ENCODE measurements around the gene CCDC174.
"Not testable (repeated sequence)": the region's sequence is repeated elsewhere in the genome, so short reads cannot be mapped to it uniquely, and the experiment has no call there.

The CCDC174 gene

GRCh38 chr3:14651440-14652251 is at the start of gene CCDC174:
Gene CCDC174, plus strand, starts transcription at chr3:14651762. Its CDS starts 75 bp downstream, at chr3:14651837.
- peak; percentile 99 for DNase-seq (ENCODE audit: low read depth, low spot score)

- no peak for DNase-seq (ENCODE audit: low read depth, low spot score)
Measured at GRCh38 chr3:14602006-14602803, 49.4 kb upstream of the CCDC174 start.

GRCh38 chr3:14602804-14603644 is 48.5 kb upstream of the CCDC174 start:
- DNase-seq (ENCODE audit: low read depth, low spot score): no peak

- DNase-seq (ENCODE audit: low read depth, low spot score): no peak
Measured at GRCh38 chr3:14605067-14605466, 46.5 kb upstream of the CCDC174 start.

- DNase-seq (ENCODE audit: low read depth, low spot score): no peak
Measured at GRCh38 chr3:14605744-14606143, 45.8 kb upstream of the CCDC174 start.

- DNase-seq (ENCODE audit: low read depth, low spot score): no peak
Measured at GRCh38 chr3:14606669-14607339, 44.8 kb upstream of the CCDC174 start.

GRCh38 chr3:14608298-14608697 is 43.3 kb upstream of the CCDC174 start:
- DNase-seq (ENCODE audit: low read depth, low spot score): no peak

GRCh38 chr3:14609058-14609457 is 42.5 kb upstream of the CCDC174 start:
- DNase-seq (ENCODE audit: low read depth, low spot score): not testable (repeated sequence)

- no peak for DNase-seq (ENCODE audit: low read depth, low spot score)
Measured at GRCh38 chr3:14609506-14609905, 42.1 kb upstream of the CCDC174 start.

GRCh38 chr3:14609941-14610340 is 41.6 kb upstream of the CCDC174 start:
- DNase-seq (ENCODE audit: low read depth, low spot score): no peak

- DNase-seq (ENCODE audit: low read depth, low spot score): no peak
Measured at GRCh38 chr3:14614189-14614588, 37.4 kb upstream of the CCDC174 start.

GRCh38 chr3:14614862-14615261 is 36.7 kb upstream of the CCDC174 start:
- no peak for DNase-seq (ENCODE audit: low read depth, low spot score)

- no peak for DNase-seq (ENCODE audit: low read depth, low spot score)
Measured at GRCh38 chr3:14616606-14617507, 34.7 kb upstream of the CCDC174 start.

GRCh38 chr3:14617508-14618023 is 34.0 kb upstream of the CCDC174 start:
- no peak for DNase-seq (ENCODE audit: low read depth, low spot score)

GRCh38 chr3:14619605-14620004 is 32.0 kb upstream of the CCDC174 start:
- no peak for DNase-seq (ENCODE audit: low read depth, low spot score)

GRCh38 chr3:14620512-14620911 is 31.1 kb upstream of the CCDC174 start:
- DNase-seq (ENCODE audit: low read depth, low spot score): no peak

GRCh38 chr3:14621093-14621492 is 30.5 kb upstream of the CCDC174 start:
- DNase-seq (ENCODE audit: low read depth, low spot score): no peak

- no peak for DNase-seq (ENCODE audit: low read depth, low spot score)
Measured at GRCh38 chr3:14622368-14622767, 29.2 kb upstream of the CCDC174 start.

- DNase-seq (ENCODE audit: low read depth, low spot score): no peak
Measured at GRCh38 chr3:14623569-14624051, 28.0 kb upstream of the CCDC174 start.

- DNase-seq (ENCODE audit: low read depth, low spot score): no peak
Measured at GRCh38 chr3:14624498-14624897, 27.1 kb upstream of the CCDC174 start.
